Measurements from ENCODE around the gene LTBP1.
"Not testable (repeated sequence)": the region's sequence is repeated elsewhere in the genome, so short reads cannot be mapped to it uniquely, and the experiment has no call there.

Gene LTBP1

GRCh38 chr2:33404321-33404720, 457.6 kb downstream of the LTBP1 start:
- DNase-seq: no peak

DNA sequence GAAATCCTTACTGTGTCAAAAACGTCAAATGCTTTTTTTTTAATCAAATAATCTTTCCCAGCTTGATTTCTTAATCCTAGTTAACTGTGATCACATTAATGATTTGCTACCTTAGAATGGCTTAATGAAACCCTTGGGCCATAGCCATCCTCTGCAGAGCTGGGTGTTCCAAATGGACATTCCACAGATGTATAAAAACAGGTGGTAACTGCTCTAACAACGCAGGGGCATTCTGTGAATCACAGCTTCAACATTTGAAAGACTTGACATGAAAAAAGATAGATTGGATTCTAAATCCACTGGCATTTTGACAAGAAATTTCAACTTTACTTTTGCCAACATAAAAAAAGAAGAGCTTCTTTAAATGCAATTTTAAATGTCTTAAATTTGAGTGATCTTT, 459.9 kb downstream of the LTBP1 start:
- DNase-seq: no peak

- no peak for DNase-seq
Measured at GRCh38 chr2:33408109-33408508, 461.4 kb downstream of the LTBP1 start.

DNA sequence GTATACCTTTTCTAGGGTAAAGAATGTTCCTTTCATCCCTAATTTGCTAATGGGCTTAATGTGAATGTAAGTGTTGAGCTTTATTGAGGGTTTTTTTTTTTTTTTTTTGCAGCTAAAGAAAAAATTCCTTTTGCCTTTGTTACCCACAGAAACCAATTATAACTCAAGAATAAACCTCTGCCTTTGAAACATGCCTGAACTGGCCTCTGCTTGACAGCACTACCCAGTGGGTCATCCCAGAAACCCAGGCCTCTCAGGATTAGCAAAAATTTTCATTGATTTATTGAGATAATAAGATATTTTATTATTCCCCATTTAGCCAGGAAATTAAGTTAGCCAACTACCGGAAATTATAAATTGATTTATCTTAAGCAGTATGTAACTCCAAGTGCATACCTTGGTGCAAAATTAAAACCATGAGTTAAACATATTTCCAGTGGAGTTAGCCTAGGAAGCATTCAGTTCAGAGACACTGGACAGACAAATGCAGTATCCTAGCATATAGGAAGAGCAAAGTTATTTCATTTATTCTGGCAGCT, 462.7 kb downstream of the LTBP1 start:
- DNase-seq: no peak

DNA sequence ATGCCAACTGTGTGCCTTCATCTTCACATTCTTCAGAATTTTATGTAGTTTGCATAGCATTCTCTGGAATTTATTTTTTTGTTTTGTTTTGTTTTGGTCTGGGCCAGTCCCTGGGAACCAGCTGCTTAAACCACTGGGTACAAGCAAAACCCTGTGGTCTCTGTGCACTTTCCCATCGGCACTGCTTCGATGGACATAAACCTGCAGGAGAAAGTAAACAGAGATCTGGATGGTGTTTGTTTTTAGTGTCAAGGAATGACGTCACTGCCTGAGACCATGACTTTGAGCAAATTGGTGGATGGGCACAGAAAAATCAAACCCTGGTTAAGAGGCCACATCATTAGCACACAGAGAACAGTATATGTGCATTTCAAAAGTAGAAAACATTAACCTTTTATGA, 465.0 kb downstream of the LTBP1 start:
- DNase-seq: no peak

DNA sequence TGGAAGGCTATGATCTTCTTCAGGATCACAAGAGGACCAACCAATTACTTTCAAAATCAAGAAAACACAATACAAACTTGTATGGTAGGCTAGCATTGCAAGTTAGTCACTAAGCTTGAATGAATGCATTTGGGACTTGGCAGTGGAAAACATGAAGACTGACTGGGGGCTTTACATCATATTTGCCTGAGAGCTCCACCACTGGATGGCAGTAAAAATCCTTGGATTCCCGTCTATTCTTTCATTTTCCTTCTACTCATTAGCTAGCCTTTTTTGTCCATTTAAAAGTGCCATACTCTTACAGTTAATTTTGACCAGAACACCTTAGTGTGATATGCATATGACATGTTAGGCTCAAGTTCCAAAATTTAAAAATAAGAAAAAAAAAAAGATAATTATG, 466.2 kb downstream of the LTBP1 start:
- peak; percentile 64 for DNase-seq

- no peak for DNase-seq
Measured at GRCh38 chr2:33419581-33420200, 472.9 kb downstream of the LTBP1 start.

- DNase-seq: peak; percentile 47
Measured at GRCh38 chr2:33420726-33421125, 474.0 kb downstream of the LTBP1 start.

DNA sequence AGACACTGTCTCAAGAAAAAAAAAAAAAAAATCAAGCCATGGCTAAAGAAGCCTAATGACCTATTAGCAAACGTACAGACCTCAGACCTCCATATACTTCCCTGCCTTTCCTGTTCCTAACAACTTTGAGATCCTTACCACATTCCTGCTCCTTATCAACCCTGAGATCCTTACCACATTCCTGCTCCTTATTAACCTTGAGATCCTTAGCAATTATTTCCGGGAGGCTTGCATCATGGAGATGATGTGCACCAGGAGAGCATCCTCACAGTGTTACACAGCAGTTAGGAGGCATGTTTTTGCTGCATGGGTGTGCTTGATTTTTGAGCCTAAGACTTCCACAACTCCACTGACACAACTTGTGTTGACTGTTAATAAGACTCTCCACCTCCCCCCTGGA, 475.1 kb downstream of the LTBP1 start:
- DNase-seq: peak; percentile 65

DNA sequence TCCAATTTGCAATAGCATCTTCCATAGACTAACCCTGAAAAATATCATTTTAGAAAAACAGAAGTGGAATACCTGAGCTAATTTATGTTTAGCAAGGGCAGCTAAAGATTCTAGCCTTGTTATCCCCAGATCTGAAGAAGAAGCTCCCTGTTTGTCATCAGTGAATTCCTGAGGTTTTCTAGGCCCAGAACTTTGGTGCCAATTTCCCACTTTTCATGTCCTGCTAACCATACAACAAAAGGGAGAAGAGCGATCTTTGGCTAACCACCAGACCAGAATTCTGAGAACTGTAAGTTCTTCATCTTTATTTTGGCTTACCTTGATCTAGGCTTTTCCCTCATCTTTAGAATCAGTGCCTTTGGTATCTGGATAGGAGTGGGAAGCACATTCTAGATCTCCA, 478.4 kb downstream of the LTBP1 start:
- DNase-seq: peak; percentile 56

DNA sequence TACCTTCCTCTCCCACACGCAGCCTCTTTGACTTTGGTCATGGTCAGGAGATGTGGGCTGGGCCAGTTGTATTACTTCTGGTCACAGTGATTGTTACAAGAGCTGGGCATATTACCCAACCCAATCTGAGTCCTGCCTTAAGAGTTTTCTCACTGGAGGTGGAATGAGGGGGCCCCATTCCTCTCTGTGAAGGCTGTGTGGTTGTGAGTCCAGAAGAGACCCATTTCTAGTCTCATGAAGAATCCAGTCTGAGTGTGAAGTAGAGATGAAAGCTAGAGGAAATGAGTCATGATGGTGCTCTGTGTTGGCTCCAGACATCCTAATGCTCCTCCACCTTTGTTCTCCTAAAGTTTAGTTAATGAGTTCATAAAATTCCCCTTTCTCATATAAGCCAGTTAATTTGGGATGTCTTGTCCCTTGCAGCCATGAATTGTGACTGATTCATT, 478.9 kb downstream of the LTBP1 start:
- DNase-seq: peak; percentile 81

- peak; percentile 87 for DNase-seq
Measured at GRCh38 chr2:33426666-33427231, 480.0 kb downstream of the LTBP1 start.

DNA sequence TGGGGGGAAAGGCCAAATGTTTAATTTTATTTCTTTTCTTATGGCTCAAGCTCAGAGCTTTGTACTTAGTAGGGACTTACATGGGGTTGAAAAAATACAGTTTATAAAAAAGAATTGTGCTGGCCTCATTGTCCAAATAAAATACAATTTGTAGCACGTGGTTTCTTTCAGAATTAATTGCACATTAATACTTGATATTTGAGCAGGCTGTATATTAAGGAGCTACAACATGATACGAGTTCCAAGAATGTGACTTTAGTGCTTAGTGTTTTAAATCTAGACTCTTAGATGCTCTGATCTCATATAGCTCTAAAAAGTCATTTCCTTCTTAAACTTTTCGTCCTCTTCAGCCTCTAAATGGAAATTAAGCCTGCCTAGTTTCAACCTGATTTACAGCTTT, 483.3 kb downstream of the LTBP1 start:
- no peak for DNase-seq

- no peak for DNase-seq
Measured at GRCh38 chr2:33430856-33431255, 484.1 kb downstream of the LTBP1 start.

DNA sequence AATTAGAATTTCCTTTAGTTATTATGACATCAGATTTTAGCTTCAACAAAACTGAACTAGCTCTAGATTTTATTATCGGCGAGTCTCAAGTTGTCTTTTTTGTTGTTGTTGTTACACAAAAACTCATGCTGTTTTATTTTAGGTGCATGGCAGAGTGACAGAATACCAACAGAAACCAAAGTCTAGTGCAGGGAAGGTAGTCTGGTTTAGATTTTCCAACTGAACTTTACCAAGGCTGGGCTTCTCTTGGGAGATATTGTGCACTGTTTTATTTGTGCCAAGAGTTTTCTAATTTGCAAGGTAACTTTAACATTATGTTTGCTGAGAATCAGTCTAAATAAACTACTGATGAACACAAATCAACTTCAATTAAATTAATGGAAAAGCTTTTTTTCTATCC, 486.1 kb downstream of the LTBP1 start:
- DNase-seq: no peak

DNA sequence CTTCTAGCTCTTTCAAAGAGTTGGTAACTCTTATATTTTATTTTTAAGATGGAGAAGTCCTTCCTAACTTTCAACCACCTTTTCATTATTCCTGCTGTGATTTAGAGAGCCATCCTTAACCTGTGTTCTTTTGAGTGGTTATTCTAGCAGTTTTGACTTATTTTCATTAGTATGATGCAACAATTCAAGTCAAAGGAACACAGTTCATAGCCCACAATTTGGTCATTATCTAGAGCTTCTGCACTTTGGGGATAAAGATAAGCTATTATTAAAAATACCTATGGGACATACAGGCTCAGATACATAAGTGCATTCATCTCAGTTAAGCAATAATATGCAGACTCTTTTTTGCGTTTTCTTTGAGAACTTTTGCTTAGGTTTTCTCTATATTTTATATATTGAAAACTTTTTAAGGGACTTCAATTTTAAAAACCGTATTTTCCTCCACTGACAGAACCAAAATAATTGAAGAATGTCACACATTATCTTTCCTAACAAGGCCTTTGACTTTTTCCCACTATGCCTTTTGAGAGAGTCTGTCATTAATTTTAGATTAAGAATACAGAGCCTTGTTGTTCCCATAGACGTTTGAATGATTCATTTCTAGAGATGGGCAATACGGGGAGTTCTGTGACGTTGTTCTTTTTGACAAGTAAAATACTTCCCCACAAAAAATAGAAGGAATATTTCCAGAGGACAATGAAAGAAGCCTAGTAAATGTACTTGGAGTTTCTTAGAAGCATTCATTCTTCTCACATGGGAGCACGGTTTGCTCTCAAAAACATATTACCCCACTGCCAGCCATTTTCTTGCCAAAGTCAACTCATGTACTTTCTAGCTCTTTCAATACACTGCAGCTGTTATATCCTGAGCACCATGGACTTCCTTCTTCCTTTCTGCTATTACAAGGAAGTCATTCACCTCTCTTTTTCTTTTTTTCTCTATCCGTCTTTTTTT, 486.8 kb downstream of the LTBP1 start:
- DNase-seq: no peak

DNA sequence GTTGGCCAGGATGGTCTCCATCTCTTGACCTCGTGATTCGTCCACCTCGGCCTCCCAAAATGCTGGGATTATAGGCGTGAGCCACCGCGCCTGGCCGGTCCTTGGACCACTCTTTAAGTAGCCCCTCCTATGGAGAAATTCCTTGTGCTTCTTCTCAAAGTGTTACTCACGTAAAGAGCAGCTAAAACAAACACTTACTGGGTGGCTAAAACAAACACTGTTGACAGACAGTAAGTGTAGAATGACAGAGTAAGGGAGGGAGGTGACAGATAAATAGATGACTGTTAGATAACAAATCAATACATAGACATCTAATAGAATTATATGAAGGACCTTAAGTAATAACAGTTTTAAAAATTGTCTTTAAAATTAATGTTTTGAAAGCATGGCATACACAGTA, 488.8 kb downstream of the LTBP1 start:
- DNase-seq: no peak

DNA sequence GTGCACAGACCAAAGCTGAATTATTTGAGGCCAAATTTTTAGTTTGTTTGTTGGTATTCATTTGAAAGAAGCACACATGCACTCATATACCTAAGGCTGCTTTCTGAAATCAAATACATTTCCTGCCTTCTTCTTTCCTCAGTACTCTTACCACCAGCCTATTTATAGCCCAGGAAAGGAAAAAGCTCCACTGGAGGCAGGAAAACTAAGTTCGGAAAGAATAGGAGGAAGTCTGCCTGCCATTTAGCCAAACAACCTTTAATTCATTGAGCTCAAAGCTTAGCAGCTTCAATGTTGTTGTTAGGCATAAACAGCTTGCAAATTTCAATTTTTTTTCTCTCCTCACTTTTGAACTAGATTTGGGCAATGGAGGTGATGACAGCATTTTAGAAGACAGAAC, 489.3 kb downstream of the LTBP1 start:
- DNase-seq: no peak

DNA sequence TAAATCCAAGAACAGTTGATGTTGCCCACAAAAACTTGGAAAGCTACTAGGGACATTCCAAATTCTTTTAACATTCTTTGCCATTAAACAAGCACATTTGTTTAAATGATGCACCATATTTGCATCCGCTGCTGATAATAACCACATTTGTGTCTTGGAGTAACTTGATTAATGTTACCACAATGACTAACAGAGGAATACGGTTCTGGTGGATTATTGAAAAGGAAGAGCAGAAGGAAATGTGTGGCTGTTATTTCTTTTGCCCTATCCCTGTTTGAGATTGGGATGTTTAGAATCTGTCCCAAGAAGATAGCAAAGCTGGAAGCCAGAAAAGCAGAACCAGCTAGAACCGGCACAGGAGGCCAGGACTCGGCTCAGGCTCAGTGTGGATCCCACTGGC, 490.5 kb downstream of the LTBP1 start:
- DNase-seq: peak; percentile 98

DNA sequence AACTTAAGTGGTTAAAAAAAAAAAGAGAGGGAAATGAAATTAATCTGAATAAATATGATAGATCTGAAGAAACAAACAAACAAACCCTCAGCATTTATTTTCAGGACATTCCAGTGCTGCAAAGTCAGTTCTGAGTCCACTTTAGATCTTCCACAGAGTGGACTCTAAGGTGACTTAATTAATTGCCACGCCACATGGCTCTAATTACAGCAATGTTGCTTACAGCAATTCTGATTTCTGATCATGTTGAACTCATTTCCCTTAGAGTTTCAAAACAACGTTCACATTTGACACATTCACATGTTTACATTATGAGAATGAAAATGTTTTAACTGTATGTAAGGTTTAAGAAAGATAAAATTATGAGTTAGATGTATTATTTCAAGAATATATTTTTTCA, 491.1 kb downstream of the LTBP1 start:
- no peak for DNase-seq

GRCh38 chr2:33441235-33441810, 494.6 kb downstream of the LTBP1 start:
- DNase-seq: peak; percentile 74

DNA sequence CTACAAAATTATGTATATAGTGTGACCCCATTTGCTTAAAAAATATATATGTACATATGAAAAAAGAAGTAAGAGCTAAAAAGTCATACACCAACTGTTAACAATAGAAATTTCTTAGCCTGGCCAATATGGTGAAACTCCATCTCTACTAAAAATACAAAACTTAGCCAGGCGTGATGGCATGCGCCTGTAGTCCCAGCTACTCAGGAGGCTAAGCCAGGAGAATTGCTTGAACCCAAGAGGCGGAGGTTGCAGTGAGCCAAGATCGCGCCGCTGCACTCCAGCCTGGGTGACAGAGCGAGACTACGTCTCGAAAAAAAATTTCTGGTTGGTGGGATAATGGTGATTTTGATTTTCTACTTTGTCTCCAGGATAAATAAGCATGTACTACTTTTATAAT, 495.3 kb downstream of the LTBP1 start:
- not testable (repeated sequence) for DNase-seq

DNA sequence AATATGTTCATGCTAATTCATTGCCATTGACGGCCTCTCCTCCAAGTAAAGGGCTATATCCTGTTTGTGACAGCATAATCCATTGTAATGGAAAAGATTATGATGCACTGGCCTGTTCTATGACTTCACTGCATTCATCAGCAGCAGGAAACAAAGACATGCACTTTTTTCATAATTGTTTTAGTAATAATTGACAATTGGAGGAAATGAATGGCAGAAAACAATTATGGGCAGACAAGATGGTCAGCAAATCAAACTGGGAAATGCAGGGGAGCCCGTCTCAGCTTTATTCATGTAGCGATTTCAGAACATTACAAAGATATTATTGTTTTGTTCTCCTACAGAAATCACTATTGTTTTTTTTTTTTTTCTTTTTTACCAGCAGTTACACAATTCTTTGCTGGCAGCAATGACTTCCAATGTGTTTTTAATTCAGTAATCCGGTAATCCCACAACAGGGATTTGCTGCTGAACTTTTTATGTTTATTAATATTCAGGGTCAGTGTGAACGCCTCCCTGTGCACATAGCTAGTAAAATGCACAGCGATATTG, 495.9 kb downstream of the LTBP1 start:
- DNase-seq: no peak

All from fibroblast of skin of right biceps (primary cell).